Psoas muscle (tissue), 8 donors: ENCODE measurements around the gene DOK6. TPM values are rescaled to one million over a fixed set of nuclear protein-coding genes. Genes with fewer than 3 reads are reported as not detected.

Experiments
- ATAC-seq, 4 donors: fragments of 200-7000 bp; cut with Tn5 transposase; one replicate each; pipeline ENCODE4 v1.9.1; 2020; ENCODE audit warnings: moderate library complexity in 3 of 4, mild to moderate bottlenecking in 2 of 4
- DNase-seq, 2 donors: peaks; one replicate each; pipeline ENCODE4 v3.0.0-alpha.2; 2020
- H3K27ac ChIP-seq: fragments of 200-600 bp; one replicate; pipeline ENCODE4 v1.8.0; 2022
- H3K27me3 ChIP-seq, 3 donors: fragments of 200-600 bp in 1 of 3; one replicate each; pipeline versions ENCODE4 v1.6.1 to v1.8.0; 2013 to 2022; ENCODE audit warnings: low read length in 2 of 3, mild to moderate bottlenecking in 2 of 3, moderate library complexity in 1 of 3; ENCODE audit not compliant: insufficient read depth in 3 of 3
- H3K36me3 ChIP-seq, 2 donors: fragments of 200-600 bp in 1 of 2; one replicate each; pipeline versions ENCODE4 v1.6.1 to v1.8.0; 2013 to 2022; ENCODE audit warnings: low read depth in 1 of 2, mild to moderate bottlenecking in 1 of 2, moderate library complexity in 1 of 2; ENCODE audit not compliant: insufficient read depth in 1 of 2
- H3K4me1 ChIP-seq: fragments of 200-600 bp; one replicate; pipeline ENCODE4 v1.8.0; 2022
- H3K4me3 ChIP-seq: fragments of 200-600 bp; one replicate; pipeline ENCODE4 v1.8.0; 2022; ENCODE audit warnings: mild to moderate bottlenecking
- H3K9me3 ChIP-seq: fragments of 200-600 bp; one replicate; pipeline ENCODE4 v1.8.0; 2022
- WGBS, 3 donors: extraction: QIAGEN DNeasy Blood & Tissue Kit; methylation state at CpG; one replicate each; pipeline versions ENCODE4 v1.1.6 to v1.1.7; 2013; 5-methylcytosine and 5-hydroxymethylcytosine counted together
- intact Hi-C, 2 donors: fragments of 100-400 bp; cut with DNase I; formaldehyde crosslinking; loops; one replicate each; pipeline versions ENCODE4 v1.11.0 to v1.14.2; 2022
- polyA plus RNA-seq, 3 donors: library from polyadenylated mRNA; stranded (reverse); fragments of 200-250 nt; gene quantifications; one replicate each; pipeline ENCODE4 v1.2.3, GENCODE V29; 2013
- total RNA-seq, 4 donors: library from RNA; stranded (reverse); fragmentation: NEBNext Ultra II Directional in 2 of 4; extraction: Animal tissue kit (Norgen Biotek cat#: 25700) in 2 of 4; gene quantifications; one replicate each; pipeline versions ENCODE4 v1.2.1 to v1.2.4, GENCODE V29; 2021 to 2023
- TF ChIP-seq, protein P1 (sequence below): fragments of 200-600 bp; IDR thresholded peaks from one replicate; pipeline ENCODE4 v1.8.0; 2022; ENCODE audit warnings: antibody characterized with exemption
- donor health status: healthy with polysubstance abuse.
- donor health status: DM: no; HTN: no; CAD: no; lungs with moderate emphysema.
- donor health status: Bipolar disorder and iron deficiency.
- donor health status: healthy.
- donor health status: DM: yes; HTN: yes; CAD: no.
- donor health status: DM: no; HTN: no; CAD: no.
- donor health status: DM: no; HTN: no; CAD: no.
- donor health status: DM: yes; HTN: yes; CAD: no.

The DOK6 gene
- total and polyA plus RNA-seq, 7 donors, result 0.05 to 0.97 (median 0.18) TPM

DNA sequence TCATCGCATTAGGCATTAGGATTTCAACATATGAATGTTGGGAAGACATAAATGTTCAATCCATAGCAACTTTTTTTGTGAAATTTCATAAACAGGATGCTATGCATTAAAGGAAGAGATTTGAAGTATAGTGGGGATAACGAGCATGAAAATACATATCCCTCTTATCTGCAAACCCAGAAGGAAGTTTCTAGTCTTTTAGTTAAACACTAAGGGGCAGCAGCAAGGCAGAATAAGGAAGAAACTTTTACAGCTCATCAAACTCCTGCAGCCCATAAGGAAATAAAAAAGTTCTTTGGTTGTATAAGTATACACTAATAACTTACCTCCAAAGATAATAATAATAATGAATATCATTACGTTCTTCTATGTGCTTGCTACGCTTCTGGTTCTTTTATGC lies 465.5 kb downstream of the DOK6 start:
- WGBS, 3 donors, result 92 to 96% (median 93%) methylated on average over 4 of the region's 4 CpGs

DNA sequence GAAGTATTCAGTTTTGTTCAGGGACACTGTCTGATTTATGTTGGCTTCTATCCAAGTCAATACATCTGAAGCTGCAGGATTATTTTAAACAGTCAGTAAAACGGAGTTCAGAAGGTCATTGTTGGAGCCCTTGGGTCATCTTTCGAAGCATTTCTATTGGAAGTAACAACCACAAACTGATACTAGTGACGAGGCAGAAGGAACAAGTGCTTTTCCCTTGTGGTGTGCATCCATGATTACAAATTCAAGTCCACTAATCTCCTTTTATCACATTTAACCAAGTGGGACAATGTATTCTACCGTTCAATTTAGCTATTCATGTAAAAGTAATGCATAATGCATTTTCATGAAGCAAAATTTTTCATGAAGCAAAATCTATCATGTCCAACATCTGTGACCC lies 470.0 kb downstream of the DOK6 start:
- ATAC-seq (no peak), DNase-seq (no peak)
- Histone ChIP-seq H3K27ac (no peak overlapping the region), H3K27me3 (no peaks in the 10 kb centered on the region), H3K4me3 (no peak overlapping the region), H3K4me1 (no peaks in the 10 kb centered on the region), H3K9me3 (no peaks in the 10 kb centered on the region), H3K36me3 (no peaks in the 10 kb centered on the region)
- TF ChIP-seq, protein P1, sequence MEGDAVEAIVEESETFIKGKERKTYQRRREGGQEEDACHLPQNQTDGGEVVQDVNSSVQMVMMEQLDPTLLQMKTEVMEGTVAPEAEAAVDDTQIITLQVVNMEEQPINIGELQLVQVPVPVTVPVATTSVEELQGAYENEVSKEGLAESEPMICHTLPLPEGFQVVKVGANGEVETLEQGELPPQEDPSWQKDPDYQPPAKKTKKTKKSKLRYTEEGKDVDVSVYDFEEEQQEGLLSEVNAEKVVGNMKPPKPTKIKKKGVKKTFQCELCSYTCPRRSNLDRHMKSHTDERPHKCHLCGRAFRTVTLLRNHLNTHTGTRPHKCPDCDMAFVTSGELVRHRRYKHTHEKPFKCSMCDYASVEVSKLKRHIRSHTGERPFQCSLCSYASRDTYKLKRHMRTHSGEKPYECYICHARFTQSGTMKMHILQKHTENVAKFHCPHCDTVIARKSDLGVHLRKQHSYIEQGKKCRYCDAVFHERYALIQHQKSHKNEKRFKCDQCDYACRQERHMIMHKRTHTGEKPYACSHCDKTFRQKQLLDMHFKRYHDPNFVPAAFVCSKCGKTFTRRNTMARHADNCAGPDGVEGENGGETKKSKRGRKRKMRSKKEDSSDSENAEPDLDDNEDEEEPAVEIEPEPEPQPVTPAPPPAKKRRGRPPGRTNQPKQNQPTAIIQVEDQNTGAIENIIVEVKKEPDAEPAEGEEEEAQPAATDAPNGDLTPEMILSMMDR, result no peak
- 70 to 82% (median 76%) methylated on average over 4 of the region's 4 CpGs for WGBS, 3 donors
- intact Hi-C loops, result no loop called here

More for the DNA sequence above, 465.5 kb downstream of the DOK6 start:
- Histone ChIP-seq H3K27me3 (no peaks in the 10 kb centered on the region), H3K9me3 (no peaks in the 10 kb centered on the region), H3K4me3 (no peak overlapping the region), H3K27ac (no peak overlapping the region), H3K4me1 (no peaks in the 10 kb centered on the region), H3K36me3 (no peaks in the 10 kb centered on the region)
- intact Hi-C loops, result no loop called here
- no peak for ATAC-seq
- TF ChIP-seq, protein P1, result no peak
- no peak for DNase-seq

DNA sequence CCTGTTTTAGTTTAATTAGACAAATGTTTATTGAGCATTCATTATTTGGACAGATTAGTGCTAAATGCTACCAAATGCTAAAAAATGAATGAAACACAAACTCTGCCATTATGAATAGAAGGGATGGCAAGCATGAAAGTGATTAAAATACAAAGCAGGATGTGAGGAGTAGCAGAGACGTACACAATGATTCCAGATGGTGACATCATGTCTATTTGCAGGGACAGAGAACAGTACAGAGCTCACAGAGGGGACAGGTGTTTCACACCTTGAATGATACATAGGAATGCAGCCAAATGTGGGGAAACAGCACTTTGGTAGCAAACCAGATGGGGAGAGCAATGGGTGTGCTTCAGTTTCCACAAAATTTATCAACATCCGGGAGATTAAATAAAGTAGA lies 470.7 kb downstream of the DOK6 start:
- no peaks in the 10 kb centered on the region for H3K9me3 ChIP-seq
- H3K4me1 ChIP-seq, result no peaks in the 10 kb centered on the region
- TF ChIP-seq, protein P1, result no peak
- no peaks in the 10 kb centered on the region for H3K36me3 ChIP-seq
- intact Hi-C loops, result no loop called here
- no peak overlapping the region for H3K27ac ChIP-seq
- H3K4me3 ChIP-seq, result no peak overlapping the region
- DNase-seq (no peak), ATAC-seq (no peak)
- WGBS, 3 donors, result 69 to 85% (median 75%) methylated on average over 2 of the region's 2 CpGs
- H3K27me3 ChIP-seq, result no peaks in the 10 kb centered on the region

DNA sequence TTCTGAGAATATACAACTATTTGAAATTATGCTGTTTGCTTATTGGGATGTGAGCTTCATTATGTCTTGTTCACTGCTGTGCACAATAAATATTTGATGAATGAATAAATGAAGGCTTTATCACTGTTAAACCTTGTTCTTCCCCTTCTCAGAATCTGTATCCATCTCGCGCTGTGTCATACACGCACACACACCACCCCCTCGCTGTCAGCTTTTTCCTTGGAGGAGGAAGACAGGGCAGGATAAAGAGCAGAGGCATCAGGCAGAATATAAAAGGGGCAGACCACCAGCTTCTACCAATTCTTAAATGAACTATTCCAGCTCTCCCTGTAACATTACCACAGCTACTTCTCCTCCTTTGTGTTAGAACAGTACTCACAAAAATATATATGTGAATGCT lies 472.0 kb downstream of the DOK6 start:
- H3K27ac ChIP-seq, result no peak overlapping the region
- intact Hi-C loops, result no loop called here
- H3K4me1 ChIP-seq, result no peaks in the 10 kb centered on the region
- ATAC-seq (no peak), DNase-seq (no peak)
- H3K4me3 ChIP-seq, result no peak overlapping the region
- no peaks in the 10 kb centered on the region for H3K9me3 ChIP-seq
- no peaks in the 10 kb centered on the region for H3K36me3 ChIP-seq
- TF ChIP-seq, protein P1, result no peak
- no peaks in the 10 kb centered on the region for H3K27me3 ChIP-seq
- WGBS, 3 donors, result 87 to 95% (median 88%) methylated on average over 4 of the region's 4 CpGs

DNA sequence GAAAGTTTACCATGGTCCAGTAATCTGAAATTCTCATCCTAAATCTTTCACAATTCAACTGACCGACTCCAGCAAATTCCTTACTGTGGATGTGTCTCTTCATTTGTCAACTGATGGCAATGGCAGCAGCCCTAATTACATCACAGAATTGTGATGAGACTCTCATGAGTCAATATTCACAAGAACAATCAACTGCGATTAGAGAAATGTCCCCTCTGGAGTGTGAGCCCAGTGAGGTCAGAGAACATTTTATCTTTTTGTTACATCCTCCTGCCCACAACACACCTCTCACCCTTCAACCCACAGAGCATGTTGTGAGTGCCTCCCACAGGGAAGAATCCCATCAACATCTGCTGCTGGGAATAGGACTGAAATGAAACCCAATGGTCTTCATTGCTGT lies 473.4 kb downstream of the DOK6 start:
- Histone ChIP-seq H3K27ac (no peak overlapping the region), H3K4me3 (no peak overlapping the region), H3K9me3 (no peaks in the 10 kb centered on the region), H3K36me3 (no peaks in the 10 kb centered on the region), H3K27me3 (no peaks in the 10 kb centered on the region), H3K4me1 (no peaks in the 10 kb centered on the region)
- ATAC-seq (no peak), DNase-seq (no peak)
- WGBS, 3 donors, result 85 to 89% (median 89%) methylated on average over 2 of the region's 2 CpGs
- intact Hi-C loops, result no loop called here
- TF ChIP-seq, protein P1, result no peak
